Measurements from ENCODE around the gene CACNA1A.

GRCh38 chr19:13363245-13363644 is 143.0 kb downstream of the CACNA1A start:
- no peak for TF ChIP-seq CTCF (optimal IDR thresholded peaks at IDR 0.05 in 1 of 3, IDR thresholded peaks at IDR 0.05 in 1 of 3, conservative IDR thresholded peaks at IDR 0.05 in 1 of 3; ENCODE audit: extremely low read depth in 1 of 3, insufficient read depth in 2 of 3, low read length in 3 of 3)
- TF ChIP-seq EZH2 (IDR thresholded peaks at IDR 0.05; ENCODE audit: low read length) = no peak

Measured in keratinocyte (primary cell).